CD4-positive, alpha-beta memory T cell (primary cell): ENCODE measurements around the gene GNRH2. TPM values are rescaled to one million over a fixed set of nuclear protein-coding genes. Genes with fewer than 3 reads are reported as not detected.
A peak's percentile ranks its signal among the peaks of the same experiment; 100 is the strongest.

Experiments
- CTCF ChIA-PET: fragments of 350-600 bp; sonication (Branson Sonifier 250); formaldehyde crosslinking; loops from one replicate; lab custom pipeline; 2021; ENCODE audit warnings: inconsistent platforms; ENCODE audit not compliant: partially characterized antibody; lab: Charles Lee
- POLR2A ChIA-PET: fragments of 350-600 bp; sonication (Branson Sonifier 250); formaldehyde crosslinking; loops from one replicate; lab custom pipeline; 2021; ENCODE audit not compliant: partially characterized antibody; lab: Charles Lee
- DNase-seq, 5 donors: peaks; one replicate each; pipeline versions ENCODE4 v3.0.0 to v3.0.0-alpha.2; 2020 to 2022; ENCODE audit warnings: mixed read lengths in 1 of 5
- H3K27ac ChIP-seq: one replicate; pipeline ENCODE4 v1.7.0; 2013; ENCODE audit warnings: low read depth, low read length
- H3K27me3 ChIP-seq: 2 replicates; pipeline ENCODE4 v1.7.0; 2013; ENCODE audit warnings: mild to moderate bottlenecking, low read length, moderate library complexity; ENCODE audit not compliant: insufficient read depth
- H3K36me3 ChIP-seq: 2 replicates; pipeline ENCODE4 v1.7.0; 2013; ENCODE audit warnings: mild to moderate bottlenecking, low read length, moderate library complexity; ENCODE audit not compliant: insufficient read depth
- H3K4me1 ChIP-seq: 2 replicates; pipeline ENCODE4 v1.7.0; 2013; ENCODE audit warnings: mild to moderate bottlenecking, low read length, moderate library complexity; ENCODE audit not compliant: insufficient read depth
- H3K4me3 ChIP-seq, 2 donors: one replicate each; pipeline ENCODE4 v1.7.0; 2013; ENCODE audit warnings: low read length in 2 of 2, mild to moderate bottlenecking in 1 of 2
- H3K9me3 ChIP-seq, 2 donors: one replicate each; pipeline ENCODE4 v1.7.0; 2013; ENCODE audit warnings: low read length in 2 of 2, control low read depth in 1 of 2; ENCODE audit not compliant: control insufficient read depth in 1 of 2
- H3K27ac Mint-ChIP-seq, 7 donors: one replicate each; pipeline ENCODE4 v1.8.0; 2020 to 2021; ENCODE audit warnings: mixed read lengths in 7 of 7, mild to moderate bottlenecking in 6 of 7, inconsistent platforms in 3 of 7, moderate library complexity in 3 of 7
- H3K27me3 Mint-ChIP-seq, 2 donors: one replicate each; pipeline ENCODE4 v1.8.0; 2020 to 2021; ENCODE audit warnings: mixed read lengths in 2 of 2
- H3K36me3 Mint-ChIP-seq, 2 donors: one replicate each; pipeline ENCODE4 v1.8.0; 2020 to 2021; ENCODE audit warnings: mixed read lengths in 2 of 2, inconsistent platforms in 1 of 2, mild to moderate bottlenecking in 1 of 2
- H3K4me1 Mint-ChIP-seq, 4 donors: one replicate each; pipeline ENCODE4 v1.8.0; 2020 to 2021; ENCODE audit warnings: mixed read lengths in 4 of 4, mild to moderate bottlenecking in 1 of 4
- H3K4me3 Mint-ChIP-seq, 8 donors: one replicate each; pipeline ENCODE4 v1.8.0; 2020 to 2021; ENCODE audit warnings: mixed read lengths in 8 of 8, mild to moderate bottlenecking in 7 of 8, moderate library complexity in 6 of 8, inconsistent platforms in 3 of 8
- H3K9me3 Mint-ChIP-seq, 8 donors: one replicate each; pipeline ENCODE4 v1.8.0; 2020 to 2021; ENCODE audit warnings: mixed read lengths in 8 of 8, mild to moderate bottlenecking in 5 of 8, inconsistent platforms in 3 of 8, moderate library complexity in 1 of 8
- intact Hi-C: fragments of 100-400 bp; cut with micrococcal nuclease; formaldehyde crosslinking; loops from one replicate; pipeline ENCODE4 v1.15.1; 2023
- polyA plus RNA-seq, 2 donors: library from polyadenylated mRNA; unstranded; fragments of 300-500 nt; fragmentation: Illumina TruSeq; gene quantifications; one replicate each; pipeline ENCODE4 v1.2.3, GENCODE V29; 2021
- total RNA-seq, 2 experiments: library from RNA; stranded (reverse); gene quantifications; one replicate each; pipeline ENCODE4 v1.2.3, GENCODE V29; 2021

The GNRH2 gene
- total and polyA plus RNA-seq, 4 experiments from 2014 or later, result 1.2 to 1.9 TPM; not detected in 2

GRCh38 chr20:3082955-3083952 is 39.8 kb downstream of the GNRH2 start:
- H3K4me3 ChIP-seq, result no peak overlapping the region
- ChIA-PET CTCF (interaction anchor here (1.2 to 1.3 kb wide), 2 partner anchors 13 to 30 kb away, joined by 3 read pairs; no protein-coding TSS in a partner anchor), POLR2A (interaction anchor here (0.9 to 1.0 kb wide), 2 partner anchors 9 kb away, joined by 3 to 5 read pairs; no protein-coding TSS in a partner anchor)
- no peaks in the 10 kb centered on the region for H3K36me3 Mint-ChIP-seq
- peak overlapping the region in 5 of 8 donors; percentile 46 to 81 (median 73) for H3K4me3 Mint-ChIP-seq
- no peaks in the 10 kb centered on the region for H3K9me3 ChIP-seq
- no peaks in the 10 kb centered on the region for H3K36me3 ChIP-seq
- no peak overlapping the region for H3K27ac Mint-ChIP-seq
- no peak overlapping the region for H3K27ac ChIP-seq
- intact Hi-C loops, result no loop called here
- H3K4me1 ChIP-seq, result peaks cover 6% of the 10 kb centered on the region
- peaks cover 0 to under 1% (median 0%) of the 10 kb centered on the region in 8 donors for H3K9me3 Mint-ChIP-seq
- peaks cover 0 to 7% (median 0%) of the 10 kb centered on the region in 4 donors for H3K4me1 Mint-ChIP-seq
- peaks cover 20 to 35% of the 10 kb centered on the region in 2 donors for H3K27me3 Mint-ChIP-seq
- DNase-seq, result peak in 1 of 5 donors; percentile 21
- peaks cover 16% of the 10 kb centered on the region for H3K27me3 ChIP-seq

- no peaks in the 10 kb centered on the region for H3K36me3 Mint-ChIP-seq
- no peak within 1 kb of the TSS for H3K27ac Mint-ChIP-seq
- peaks cover 0 to 2% (median 0%) of the 10 kb centered on the region in 8 donors for H3K9me3 Mint-ChIP-seq
- no peak within 1 kb of the TSS for H3K4me3 ChIP-seq
- no peaks in the 10 kb centered on the region for H3K9me3 ChIP-seq
- H3K4me3 Mint-ChIP-seq, result peak within 1 kb of the TSS in 5 of 8 donors; percentile 46 to 81 (median 73)
- no peak for DNase-seq
- H3K36me3 ChIP-seq, result no peaks in the 10 kb centered on the region
- CTCF ChIA-PET, result interaction anchor here (1.4 kb wide), 1 partner anchor 28 kb away, joined by 4 read pairs; no protein-coding TSS in a partner anchor
- intact Hi-C loops, result no loop called here
- H3K4me1 Mint-ChIP-seq, result peaks cover 0 to 7% (median 0%) of the 10 kb centered on the region in 4 donors
- H3K27ac ChIP-seq, result no peak within 1 kb of the TSS
- POLR2A ChIA-PET, result interaction anchor here (0.9 kb wide), 1 partner anchor 8 kb away, joined by 5 read pairs; no protein-coding TSS in a partner anchor
- peaks cover 20 to 39% of the 10 kb centered on the region in 2 donors for H3K27me3 Mint-ChIP-seq
- H3K27me3 ChIP-seq, result peaks cover 16% of the 10 kb centered on the region
- peaks cover 6% of the 10 kb centered on the region for H3K4me1 ChIP-seq
Measured at GRCh38 chr20:3084283-3084985, 41.0 kb downstream of the GNRH2 start, which contains the start of gene AVP. AVP (minus strand) TSS chr20:3084724; CDS start chr20:3084674, 50 bp downstream.

GRCh38 chr20:3084986-3085360 is 41.6 kb downstream of the GNRH2 start:
- CTCF ChIA-PET, result interaction anchor here (1.4 kb wide), 1 partner anchor 28 kb away, joined by 4 read pairs; no protein-coding TSS in a partner anchor
- no peak overlapping the region for H3K27ac ChIP-seq
- peaks cover 16% of the 10 kb centered on the region for H3K27me3 ChIP-seq
- intact Hi-C loops, result no loop called here
- no peak overlapping the region for H3K27ac Mint-ChIP-seq
- H3K36me3 Mint-ChIP-seq, result no peaks in the 10 kb centered on the region
- H3K4me1 Mint-ChIP-seq, result peaks cover 0 to 7% (median 0%) of the 10 kb centered on the region in 4 donors
- H3K27me3 Mint-ChIP-seq, result peaks cover 20 to 41% of the 10 kb centered on the region in 2 donors
- peaks cover 6% of the 10 kb centered on the region for H3K4me1 ChIP-seq
- no peak overlapping the region for H3K4me3 Mint-ChIP-seq
- no peaks in the 10 kb centered on the region for H3K36me3 ChIP-seq
- no peak for DNase-seq
- H3K9me3 ChIP-seq, result no peaks in the 10 kb centered on the region
- H3K4me3 ChIP-seq, result no peak overlapping the region
- H3K9me3 Mint-ChIP-seq, result peaks cover 0 to 2% (median 0%) of the 10 kb centered on the region in 8 donors
- POLR2A ChIA-PET, result no interaction called here

- no peak overlapping the region for H3K4me3 ChIP-seq
- no peaks in the 10 kb centered on the region for H3K9me3 ChIP-seq
- H3K4me1 Mint-ChIP-seq, result peaks cover 0 to 13% (median 2%) of the 10 kb centered on the region in 4 donors
- H3K4me1 ChIP-seq, result peaks cover 6% of the 10 kb centered on the region
- H3K4me3 Mint-ChIP-seq, result no peak overlapping the region
- intact Hi-C loops, result no loop called here
- no peak overlapping the region for H3K27ac Mint-ChIP-seq
- DNase-seq, result no peak
- POLR2A ChIA-PET, result interaction anchor here (0.8 kb wide), 1 partner anchor 12 kb away, joined by 3 read pairs; no protein-coding TSS in a partner anchor
- peaks cover 21% of the 10 kb centered on the region for H3K27me3 ChIP-seq
- H3K36me3 ChIP-seq, result no peaks in the 10 kb centered on the region
- H3K27me3 Mint-ChIP-seq, result peaks cover 19 to 43% of the 10 kb centered on the region in 2 donors
- no peak overlapping the region for H3K27ac ChIP-seq
- H3K9me3 Mint-ChIP-seq, result peaks cover 0 to 2% (median 0%) of the 10 kb centered on the region in 8 donors
- CTCF ChIA-PET, result interaction anchor here (1.4 to 2.3 kb wide), 2 partner anchors 29 kb away, joined by 4 to 7 read pairs; no protein-coding TSS in a partner anchor
- H3K36me3 Mint-ChIP-seq, result no peaks in the 10 kb centered on the region
Measured at GRCh38 chr20:3085571-3086072, 42.2 kb downstream of the GNRH2 start.

GRCh38 chr20:3088031-3088430 is 44.6 kb downstream of the GNRH2 start:
- ChIA-PET POLR2A (no interaction called here), CTCF (interaction anchor here (0.9 to 2.3 kb wide), 3 partner anchors 9 to 26 kb away, joined by 3 to 7 read pairs (median 4); no protein-coding TSS in a partner anchor)
- H3K4me1 ChIP-seq, result peaks cover 10% of the 10 kb centered on the region
- H3K27ac Mint-ChIP-seq, result no peak overlapping the region
- intact Hi-C loops, result no loop called here
- H3K4me1 Mint-ChIP-seq, result peaks cover 5 to 14% (median 8%) of the 10 kb centered on the region in 4 donors
- H3K27me3 Mint-ChIP-seq, result peaks cover 8 to 36% of the 10 kb centered on the region in 2 donors
- H3K9me3 ChIP-seq, result no peaks in the 10 kb centered on the region
- no peaks in the 10 kb centered on the region for H3K36me3 Mint-ChIP-seq
- H3K4me3 Mint-ChIP-seq, result no peak overlapping the region
- H3K9me3 Mint-ChIP-seq, result peaks cover 0 to 2% (median 0%) of the 10 kb centered on the region in 8 donors
- no peak overlapping the region for H3K27ac ChIP-seq
- peaks cover 13% of the 10 kb centered on the region for H3K27me3 ChIP-seq
- DNase-seq, result no peak
- no peak overlapping the region for H3K4me3 ChIP-seq
- no peaks in the 10 kb centered on the region for H3K36me3 ChIP-seq

- Histone ChIP-seq H3K4me1 (peaks cover 16% of the 10 kb centered on the region), H3K9me3 (no peaks in the 10 kb centered on the region), H3K27ac (no peak overlapping the region), H3K36me3 (no peaks in the 10 kb centered on the region), H3K27me3 (peaks cover 6% of the 10 kb centered on the region), H3K4me3 (no peak overlapping the region)
- ChIA-PET CTCF (no interaction called here), POLR2A (no interaction called here)
- no peaks in the 10 kb centered on the region for H3K36me3 Mint-ChIP-seq
- H3K4me3 Mint-ChIP-seq, result peak overlapping the region in 1 of 8 donors; percentile 51
- H3K9me3 Mint-ChIP-seq, result peaks cover 0 to 2% (median 0%) of the 10 kb centered on the region in 8 donors
- no peak for DNase-seq
- H3K4me1 Mint-ChIP-seq, result peaks cover 9 to 26% (median 12%) of the 10 kb centered on the region in 4 donors
- peak overlapping the region in 2 of 7 donors; percentile 67 to 72 for H3K27ac Mint-ChIP-seq
- intact Hi-C loops, result no loop called here
- H3K27me3 Mint-ChIP-seq, result peaks cover 4 to 21% of the 10 kb centered on the region in 2 donors
Measured at GRCh38 chr20:3090565-3090964, 47.1 kb downstream of the GNRH2 start.
